KBM-7 (cell line): ENCODE data around the gene MARK3.

Experiments used
- DNase-seq: peaks from one replicate; pipeline ENCODE4 v3.0.0-alpha.2; 2015
- in situ Hi-C: fragments of 300-500 bp; cut with MboI; formaldehyde crosslinking; loops from 2 replicates; pipeline ENCODE4 v1.14.3; 2020; ENCODE audit warnings: low sequenced_read_pairs, low pct_unique_long_range_greater_than_20kb, mixed read lengths

Gene MARK3

GRCh38 chr14:103529383-103530365, 144.5 kb downstream of the MARK3 start:
- DNase-seq = no peak
- in situ Hi-C loops = no loop called here

- in situ Hi-C loops = no loop called here
- no peak for DNase-seq
Measured at GRCh38 chr14:103530390-103530789, 145.2 kb downstream of the MARK3 start.

GRCh38 chr14:103530831-103531230, 145.6 kb downstream of the MARK3 start:
- in situ Hi-C loops = no loop called here

GRCh38 chr14:103531421-103532215, 146.4 kb downstream of the MARK3 start:
- in situ Hi-C loops = no loop called here
- no peak for DNase-seq

More at GRCh38 chr14:103530831-103531230, 145.6 kb downstream of the MARK3 start:
- no peak for DNase-seq

GRCh38 chr14:103532216-103533136, 147.3 kb downstream of the MARK3 start:
- DNase-seq = no peak
- in situ Hi-C loops = no loop called here

- in situ Hi-C loops = no loop called here
- DNase-seq = no peak
Measured at GRCh38 chr14:103533137-103533998, 148.2 kb downstream of the MARK3 start.

GRCh38 chr14:103533999-103534575, 148.9 kb downstream of the MARK3 start:
- in situ Hi-C loops = no loop called here
- no peak for DNase-seq

GRCh38 chr14:103534576-103535061, 149.4 kb downstream of the MARK3 start:
- in situ Hi-C loops = no loop called here
- no peak for DNase-seq

- in situ Hi-C loops = no loop called here
- no peak for DNase-seq
Measured at GRCh38 chr14:103535081-103535890, 150.1 kb downstream of the MARK3 start.

GRCh38 chr14:103535891-103536565, 150.8 kb downstream of the MARK3 start:
- in situ Hi-C loops = no loop called here
- DNase-seq = no peak

GRCh38 chr14:103536693-103537092, 151.5 kb downstream of the MARK3 start:
- in situ Hi-C loops = no loop called here
- no peak for DNase-seq

- in situ Hi-C loops = no loop called here
Measured at GRCh38 chr14:103537175-103537990, 152.2 kb downstream of the MARK3 start.

GRCh38 chr14:103538291-103539055, 153.3 kb downstream of the MARK3 start:
- DNase-seq = no peak
- in situ Hi-C loops = no loop called here

More at GRCh38 chr14:103537175-103537990, 152.2 kb downstream of the MARK3 start:
- no peak for DNase-seq

- DNase-seq = peak; percentile 9
- in situ Hi-C loops = no loop called here
Measured at GRCh38 chr14:103539056-103539825, 154.0 kb downstream of the MARK3 start.
